GM12865 (cell line): ENCODE results near the gene ENDOV.

Experiments
- DNase-seq: peaks from one replicate; pipeline ENCODE4 v3.0.0; 2010; ENCODE audit warnings: low read depth
- H3K4me3 ChIP-seq: 2 replicates; pipeline ENCODE4 v1.5.1; 2011; ENCODE audit warnings: mild to moderate bottlenecking, low read depth, low read length, control low read depth
- CTCF ChIP-seq: IDR thresholded peaks from 2 replicates; pipeline ENCODE4 v1.5.1; 2011; ENCODE audit warnings: low read length, control low read depth, low read depth, inconsistent platforms; ENCODE audit not compliant: insufficient read depth; ENCODE audit errors: missing control alignments

ENDOV gene

GRCh38 chr17:80463784-80464400 is 48.9 kb downstream of the ENDOV start:
- no peak for TF ChIP-seq CTCF
- no peak for DNase-seq
- H3K4me3 ChIP-seq: no peak overlapping the region

GRCh38 chr17:80464486-80464885 is 49.5 kb downstream of the ENDOV start:
- no peak for TF ChIP-seq CTCF
- no peak for DNase-seq
- no peak overlapping the region for H3K4me3 ChIP-seq

- no peak for TF ChIP-seq CTCF
- no peak overlapping the region for H3K4me3 ChIP-seq
- DNase-seq: no peak
These were observed 50.5 kb downstream of the ENDOV start for GRCh38 chr17:80465327-80465974.

- DNase-seq: no peak
- no peak for TF ChIP-seq CTCF
These were observed 51.3 kb downstream of the ENDOV start for GRCh38 chr17:80466188-80466705.

GRCh38 chr17:80468242-80468641 is 53.3 kb downstream of the ENDOV start:
- no peak for DNase-seq
- TF ChIP-seq CTCF: no peak
- no peak overlapping the region for H3K4me3 ChIP-seq

More at GRCh38 chr17:80466188-80466705, 51.3 kb downstream of the ENDOV start:
- no peak overlapping the region for H3K4me3 ChIP-seq

GRCh38 chr17:80468781-80469493 is 54.0 kb downstream of the ENDOV start:
- no peak for DNase-seq
- no peak overlapping the region for H3K4me3 ChIP-seq
- TF ChIP-seq CTCF: no peak
